ENCODE measurements around the gene LRRC45.
"Not testable (repeated sequence)": the region's sequence is repeated elsewhere in the genome, so short reads cannot be mapped to it uniquely, and the experiment has no call there.

LRRC45 gene

DNA sequence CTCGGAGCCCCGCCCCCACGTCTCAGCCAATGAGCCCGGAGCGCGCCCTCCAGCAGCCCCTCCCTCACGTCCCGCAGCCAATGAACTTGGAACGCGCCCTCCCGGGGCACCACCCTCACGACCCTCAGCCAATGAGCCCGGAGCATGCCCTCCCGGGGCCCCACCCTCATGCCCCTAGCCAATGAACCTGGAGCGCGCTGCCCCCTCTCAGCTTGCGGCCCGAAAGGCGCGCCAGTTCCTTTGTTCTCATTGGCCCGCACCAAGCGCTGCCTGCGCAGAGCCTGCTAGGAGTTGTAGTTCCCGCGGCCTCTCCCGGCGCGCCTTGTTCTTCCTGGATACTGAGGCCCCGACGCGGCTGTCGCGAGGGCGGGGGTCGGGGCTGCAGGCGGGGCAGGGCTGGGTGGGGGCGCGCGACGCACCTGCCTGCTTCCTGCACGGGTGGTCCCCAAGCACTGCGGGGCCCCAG, at the start of gene LRRC45:
Gene LRRC45, plus strand, starts transcription at position 325 of the 466 bp plus-strand sequence. CDS start 339 bp downstream, outside the sequence.
- in situ Hi-C loops (cut with MboI; ENCODE audit: low sequenced_read_pairs) = no loop called here

GRCh38 chr17:81973432-81973831, 49.7 kb upstream of the LRRC45 start:
- in situ Hi-C loops (cut with MboI; ENCODE audit: low sequenced_read_pairs) = no loop called here

- in situ Hi-C loops (cut with MboI; ENCODE audit: low sequenced_read_pairs) = no loop called here
These were observed 46.5 kb upstream of the LRRC45 start for GRCh38 chr17:81976332-81977210.

GRCh38 chr17:81977211-81977808, 45.8 kb upstream of the LRRC45 start, which contains the start of gene ASPSCR1:
TSS of gene ASPSCR1 (plus strand) at chr17:81977629. CDS start at chr17:81977647, 18 bp downstream.
- in situ Hi-C loops (cut with MboI; ENCODE audit: low sequenced_read_pairs) = no loop called here

- in situ Hi-C loops (cut with MboI; ENCODE audit: low sequenced_read_pairs) = no loop called here
These were observed 44.4 kb upstream of the LRRC45 start for GRCh38 chr17:81978524-81979298.

- in situ Hi-C loops (cut with MboI; ENCODE audit: low sequenced_read_pairs) = no loop called here
These were observed 43.0 kb upstream of the LRRC45 start for GRCh38 chr17:81980122-81980521.

DNA sequence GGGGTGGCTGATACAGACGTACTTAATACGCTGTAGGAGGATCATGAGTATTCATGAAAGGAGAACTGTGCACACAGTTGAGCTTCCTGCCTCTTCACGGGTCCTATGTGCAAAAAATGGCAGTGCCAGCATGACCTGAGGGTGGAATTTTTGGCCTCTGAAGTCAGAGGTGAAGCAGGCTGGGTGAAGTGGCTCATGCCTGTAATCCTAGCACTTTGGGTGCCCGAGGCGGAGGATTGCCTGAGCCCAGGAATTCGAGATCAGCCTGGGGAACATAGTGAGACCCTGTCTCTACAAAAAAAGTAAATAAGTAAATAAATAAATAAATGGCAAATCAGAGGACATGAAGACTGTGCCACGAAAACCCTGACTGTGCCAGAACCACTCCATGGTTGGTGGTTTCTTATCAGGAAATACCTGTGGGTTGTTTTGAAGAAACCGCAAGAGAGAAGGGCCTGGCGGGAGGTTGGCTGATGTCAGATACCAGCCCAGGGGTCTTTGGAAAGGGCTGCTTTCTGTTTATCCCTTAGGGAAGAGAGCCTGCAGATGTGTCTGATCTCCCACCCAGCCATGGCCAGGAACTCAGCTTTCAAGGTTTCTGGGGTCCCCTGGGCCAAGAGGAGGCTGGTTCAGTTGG, 42.3 kb upstream of the LRRC45 start:
- in situ Hi-C loops (cut with MboI; ENCODE audit: low sequenced_read_pairs) = no loop called here

- in situ Hi-C loops (cut with MboI; ENCODE audit: low sequenced_read_pairs) = not testable (repeated sequence)
These were observed 41.6 kb upstream of the LRRC45 start for GRCh38 chr17:81981511-81981910.

DNA sequence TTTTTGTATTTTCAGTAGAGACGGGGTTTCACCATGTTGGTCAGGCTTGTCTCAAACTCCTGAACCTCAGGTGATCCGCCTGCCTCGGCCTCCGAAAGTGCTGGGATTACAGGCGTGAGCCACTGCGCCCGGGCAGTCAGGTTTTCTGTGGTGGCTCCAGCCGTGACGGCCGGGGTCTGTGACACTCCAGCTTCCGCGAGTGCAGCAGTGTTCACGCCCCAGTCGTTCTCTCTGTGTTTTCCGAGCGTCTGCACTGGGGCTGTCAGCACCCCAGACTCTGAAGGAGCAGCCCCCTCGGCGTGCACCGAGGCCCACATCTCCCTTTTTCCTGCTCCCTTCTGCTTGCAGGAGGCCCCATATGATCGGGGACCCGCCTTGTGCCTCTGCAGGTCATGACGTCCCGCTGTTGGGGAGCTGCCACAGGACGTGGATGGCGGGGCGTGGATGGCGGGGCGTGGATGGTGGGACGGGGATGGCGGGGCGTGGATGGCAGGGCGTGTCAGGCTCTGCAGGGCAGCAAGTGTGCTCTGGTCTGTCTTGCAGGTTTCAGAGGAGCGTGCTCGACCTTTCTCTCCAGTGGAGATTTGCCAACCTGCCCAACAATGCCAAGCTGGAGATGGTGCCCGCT, 40.0 kb upstream of the LRRC45 start:
- in situ Hi-C loops (cut with MboI; ENCODE audit: low sequenced_read_pairs) = no loop called here

DNA sequence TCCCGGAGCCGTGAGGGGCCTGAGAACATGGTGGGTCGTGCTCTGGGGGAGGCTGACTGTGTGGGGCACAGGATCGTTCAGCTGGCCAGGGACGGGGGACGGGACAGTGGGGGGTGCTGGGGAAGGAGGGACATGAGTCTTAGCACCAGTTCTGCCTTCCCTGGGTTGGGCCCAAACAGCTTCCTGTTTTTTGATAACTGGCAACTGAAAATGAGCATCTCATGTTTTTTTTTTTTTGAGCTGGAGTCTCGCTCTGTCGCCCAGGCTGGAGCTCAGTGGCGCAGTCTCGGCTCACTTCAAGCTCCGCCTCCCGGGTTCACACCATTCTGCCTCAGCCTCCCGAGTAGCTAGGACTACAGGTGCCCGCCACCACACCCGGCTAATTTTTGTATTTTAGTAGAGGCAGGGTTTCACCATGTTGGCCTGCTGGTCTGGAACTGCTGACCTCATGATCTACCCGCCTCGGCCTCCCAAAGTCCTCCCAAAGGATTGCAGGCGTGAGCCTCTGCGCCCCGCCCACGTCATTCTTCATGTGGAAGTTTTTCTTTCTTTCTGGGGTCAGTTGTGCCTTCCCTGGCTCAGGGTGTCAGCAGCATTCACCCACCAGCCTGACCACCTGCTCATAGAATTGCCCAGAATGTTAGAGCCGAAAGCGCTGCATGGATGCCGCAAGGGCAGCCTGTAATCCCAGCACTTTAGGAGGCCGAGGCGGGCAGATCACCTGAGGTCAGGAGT, 39.3 kb upstream of the LRRC45 start:
- in situ Hi-C loops (cut with MboI; ENCODE audit: low sequenced_read_pairs) = no loop called here

DNA sequence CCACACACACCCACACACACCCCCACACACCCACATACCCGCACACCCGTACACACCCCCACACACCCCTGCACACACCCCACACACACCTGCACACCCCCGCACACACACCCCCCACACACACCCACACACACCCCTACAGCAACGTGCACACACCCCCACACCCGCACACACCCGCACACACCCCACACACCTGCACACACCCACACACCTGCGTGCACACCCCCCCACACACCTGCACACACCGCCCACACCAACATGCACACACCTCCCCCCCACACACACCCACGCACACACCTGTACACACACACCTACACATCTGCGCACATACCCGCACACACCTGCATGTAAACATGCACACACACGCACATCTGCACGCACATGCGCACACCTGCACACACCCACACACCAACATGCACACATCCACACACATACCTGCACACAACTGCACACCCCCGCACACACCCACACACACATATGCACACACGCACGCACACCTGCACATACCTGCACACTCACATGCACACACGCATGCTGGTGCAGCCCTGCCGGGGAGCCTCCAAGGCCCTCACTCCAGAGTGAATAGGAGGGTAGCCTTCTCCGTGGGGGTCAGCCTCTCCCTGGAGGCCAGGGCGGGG, 38.2 kb upstream of the LRRC45 start:
- in situ Hi-C loops (cut with MboI; ENCODE audit: low sequenced_read_pairs) = no loop called here

DNA sequence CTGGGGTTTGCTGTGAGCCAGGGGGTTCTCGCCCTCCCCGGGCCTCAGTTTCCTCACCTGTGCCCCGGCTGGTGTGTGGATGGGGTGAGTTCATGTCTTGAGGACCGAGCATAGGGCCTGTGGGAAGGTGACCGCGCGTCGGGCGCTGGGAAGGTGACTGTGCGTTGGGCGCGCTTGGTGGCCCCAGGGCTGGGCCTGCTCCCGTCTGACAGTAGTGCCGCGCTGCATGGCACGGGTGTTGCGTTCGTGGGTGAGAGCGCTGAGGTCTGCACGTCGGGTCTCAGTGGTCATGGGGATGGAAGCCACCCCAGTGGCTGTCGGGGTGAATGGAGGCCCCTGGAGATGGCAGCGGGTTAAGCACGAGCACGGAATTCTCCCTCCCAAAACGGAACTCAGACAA, 36.5 kb upstream of the LRRC45 start:
- in situ Hi-C loops (cut with MboI; ENCODE audit: low sequenced_read_pairs) = no loop called here

GRCh38 chr17:81987161-81987770, 35.8 kb upstream of the LRRC45 start:
- in situ Hi-C loops (cut with MboI; ENCODE audit: low sequenced_read_pairs) = no loop called here

- in situ Hi-C loops (cut with MboI; ENCODE audit: low sequenced_read_pairs) = no loop called here
These were observed 32.0 kb upstream of the LRRC45 start for GRCh38 chr17:81990836-81991683.

- in situ Hi-C loops (cut with MboI; ENCODE audit: low sequenced_read_pairs) = no loop called here
These were observed 31.3 kb upstream of the LRRC45 start for GRCh38 chr17:81991684-81992305.

DNA sequence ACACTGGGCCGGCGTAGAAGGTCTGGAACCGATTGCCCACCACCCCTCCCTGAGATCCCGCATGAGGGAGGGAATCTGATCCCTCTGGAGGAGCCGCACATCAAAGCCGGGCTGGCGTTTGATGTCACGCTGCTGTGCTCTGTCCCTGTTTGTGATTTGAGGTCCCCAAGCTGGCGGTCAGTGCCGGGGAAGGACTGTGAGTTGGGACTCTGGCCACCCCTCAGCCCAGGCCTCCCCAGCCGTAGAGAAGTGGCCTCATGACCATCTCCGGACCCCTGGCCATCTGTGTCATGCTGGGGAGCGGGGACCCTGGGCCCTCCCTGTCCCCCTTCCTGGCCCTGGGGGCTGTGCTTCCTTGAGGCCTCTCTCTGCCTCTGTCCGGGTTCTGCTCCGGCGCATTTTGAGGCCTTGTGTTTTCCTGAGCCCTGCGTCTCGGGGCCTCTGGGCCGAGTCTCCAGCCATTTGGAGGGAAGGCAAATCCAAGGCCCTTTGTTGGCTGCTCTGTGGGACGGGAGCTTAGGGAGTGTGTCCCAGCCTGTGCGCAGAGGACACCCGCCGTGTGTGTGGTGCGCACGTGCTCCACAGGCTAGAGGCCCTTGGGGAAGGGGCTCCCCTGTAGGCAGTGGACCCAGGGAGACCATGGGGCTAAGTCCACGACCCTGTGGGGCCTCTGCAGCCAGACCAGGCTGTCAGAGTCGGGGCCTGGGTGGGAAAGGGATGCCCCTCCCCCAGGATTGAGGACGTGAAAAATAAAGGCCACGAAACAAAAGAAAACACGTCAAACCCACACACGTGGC, 30.6 kb upstream of the LRRC45 start:
- in situ Hi-C loops (cut with MboI; ENCODE audit: low sequenced_read_pairs) = no loop called here

Data from hTERT RPE-1 (cell line).